IMR-90 (cell line): ENCODE measurements around the gene ABCB9. TPM values are rescaled to one million over a fixed set of nuclear protein-coding genes. Genes with fewer than 3 reads are reported as not detected.

Experiments
- ATAC-seq: fragments of 200-7000 bp; cut with Tn5 transposase; 2 replicates; pipeline ENCODE4 v1.9.1; 2020; ENCODE audit warnings: low read depth, mild to moderate bottlenecking, moderate library complexity
- BruUV-seq: library from RNA; stranded (reverse); fragments of 400-500 nt; replicated peaks from 2 replicates; lab custom pipeline; 2021; lab: Mats Ljungman, UMichigan
- CTCF ChIA-PET: fragments of 300-600 bp; formaldehyde crosslinking; extraction: SDS; loops from one replicate; lab custom pipeline; 2021; ENCODE audit warnings: antibody characterized with exemption; lab: Yijun Ruan, JAX
- POLR2A ChIA-PET: fragments of 300-600 bp; sonication (Branson Sonifier 250); formaldehyde crosslinking; loops from one replicate; lab custom pipeline; 2022; ENCODE audit warnings: antibody characterized with exemption; ENCODE audit not compliant: unreplicated experiment; lab: Charles Lee
- DNase-seq: peaks from one replicate; pipeline ENCODE4 v3.0.0; 2013
- H2AFZ ChIP-seq: replicated peaks from 2 replicates; pipeline ENCODE3; 2013; ENCODE audit warnings: low read length, mild to moderate bottlenecking; ENCODE audit not compliant: poor library complexity
- H2AK5ac ChIP-seq: 2 replicates; pipeline ENCODE4 v1.6.1; 2013; ENCODE audit warnings: low read depth, low read length, inconsistent platforms
- H2AK9ac ChIP-seq: replicated peaks from 2 replicates; pipeline ENCODE3; 2013; ENCODE audit warnings: mild to moderate bottlenecking, low read depth, low read length, moderate library complexity; ENCODE audit not compliant: poor library complexity
- H2BK120ac ChIP-seq: 2 replicates; pipeline ENCODE4 v1.6.1; 2013; ENCODE audit warnings: low read depth, low read length, inconsistent platforms
- H2BK15ac ChIP-seq: 3 replicates; pipeline ENCODE4 v1.6.1; 2013; ENCODE audit warnings: low read depth, low read length, inconsistent platforms
- H2BK20ac ChIP-seq: 2 replicates; pipeline ENCODE4 v1.6.1; 2013; ENCODE audit warnings: low read depth, mild to moderate bottlenecking, inconsistent platforms, low read length, moderate library complexity
- H2BK5ac ChIP-seq: 2 replicates; pipeline ENCODE4 v1.6.1; 2013; ENCODE audit warnings: mild to moderate bottlenecking, low read depth, low read length, inconsistent platforms; ENCODE audit not compliant: poor library complexity, severe bottlenecking
- H3K14ac ChIP-seq: replicated peaks from 2 replicates; pipeline ENCODE4 v1.6.1; 2013; ENCODE audit warnings: low read depth, low read length, inconsistent platforms
- H3K18ac ChIP-seq: 2 replicates; pipeline ENCODE4 v1.6.1; 2013; ENCODE audit warnings: low read depth, low read length, control low read depth
- H3K23ac ChIP-seq: 2 replicates; pipeline ENCODE4 v1.6.1; 2013; ENCODE audit warnings: low read depth, low read length, inconsistent platforms
- H3K27ac ChIP-seq: 2 replicates; pipeline ENCODE4 v1.5.1; 2013; ENCODE audit warnings: mild to moderate bottlenecking, control low read depth, low read length; ENCODE audit not compliant: insufficient read depth
- H3K27me3 ChIP-seq: 2 replicates; pipeline ENCODE4 v1.6.1; 2013; ENCODE audit warnings: low read length; ENCODE audit not compliant: control insufficient read depth, insufficient read depth
- H3K36me3 ChIP-seq: 2 replicates; pipeline ENCODE4 v1.6.1; 2013; ENCODE audit warnings: low read length, mixed read lengths; ENCODE audit not compliant: control insufficient read depth, insufficient read depth
- H3K4ac ChIP-seq: 2 replicates; pipeline ENCODE4 v1.6.1; 2013; ENCODE audit warnings: low read depth, low read length, inconsistent platforms
- H3K4me1 ChIP-seq: 2 replicates; pipeline ENCODE4 v1.6.1; 2013; ENCODE audit warnings: low read length, mixed read lengths; ENCODE audit not compliant: control insufficient read depth, insufficient read depth
- H3K4me2 ChIP-seq: 2 replicates; pipeline ENCODE4 v1.6.1; 2013; ENCODE audit warnings: low read depth, mild to moderate bottlenecking, control low read depth, low read length, moderate library complexity
- H3K4me3 ChIP-seq: 2 replicates; pipeline ENCODE4 v1.5.1; 2013; ENCODE audit warnings: low read depth, mild to moderate bottlenecking, control low read depth, low read length, moderate library complexity; ENCODE audit not compliant: insufficient read depth
- H3K56ac ChIP-seq: 2 replicates; pipeline ENCODE4 v1.6.1; 2013; ENCODE audit warnings: low read length, inconsistent platforms; ENCODE audit not compliant: insufficient read depth; ENCODE audit errors: extremely low read depth
- H3K79me1 ChIP-seq, 2 experiments: 2 replicates each; pipeline ENCODE4 v1.6.1; 2013; ENCODE audit warnings: low read length in 2 of 2, inconsistent platforms in 1 of 2, low read depth in 1 of 2
- H3K9ac ChIP-seq: 2 replicates; pipeline ENCODE4 v1.6.1; 2013; ENCODE audit warnings: low read depth, low read length, control low read depth
- H3K9me1 ChIP-seq: 2 replicates; pipeline ENCODE4 v1.6.1; 2013; ENCODE audit warnings: low read length, inconsistent platforms; ENCODE audit not compliant: insufficient read depth
- H3K9me3 ChIP-seq: 2 replicates; pipeline ENCODE4 v1.6.1; 2013; ENCODE audit warnings: low read length; ENCODE audit not compliant: control insufficient read depth, insufficient read depth
- H4K20me1 ChIP-seq: 2 replicates; pipeline ENCODE4 v1.6.1; 2013; ENCODE audit warnings: low read length, inconsistent platforms; ENCODE audit not compliant: insufficient read depth
- H4K5ac ChIP-seq: 2 replicates; pipeline ENCODE4 v1.6.1; 2013; ENCODE audit warnings: mild to moderate bottlenecking, low read depth, low read length, control low read depth
- H4K8ac ChIP-seq, 2 experiments: 2 replicates each; pipeline ENCODE4 v1.6.1; 2013; ENCODE audit warnings: low read depth in 2 of 2, low read length in 2 of 2, control low read depth in 1 of 2, inconsistent platforms in 1 of 2
- H4K91ac ChIP-seq: 2 replicates; pipeline ENCODE4 v1.6.1; 2013; ENCODE audit warnings: low read depth, low read length, inconsistent platforms; ENCODE audit not compliant: insufficient read depth
- BHLHE40 ChIP-seq: fragments of 150-350 bp; IDR thresholded peaks from 2 replicates; pipeline ENCODE4 v1.6.1; 2016; ENCODE audit warnings: mild to moderate bottlenecking, low read depth, low read length
- CEBPB ChIP-seq: IDR thresholded peaks from 2 replicates; pipeline ENCODE4 v1.6.1; 2012; ENCODE audit warnings: low read depth, low read length, improper control_type of control experiment
- CHD1 ChIP-seq: IDR thresholded peaks from 2 replicates; pipeline ENCODE4 v1.6.1; 2012; ENCODE audit warnings: low read depth, low read length, improper control_type of control experiment
- FOS ChIP-seq: fragments of 150-350 bp; IDR thresholded peaks from 2 replicates; pipeline ENCODE4 v1.6.1; 2016; ENCODE audit warnings: low read depth, low read length
- MAFK ChIP-seq: IDR thresholded peaks from 2 replicates; pipeline ENCODE4 v1.6.1; 2012; ENCODE audit warnings: low read depth, low read length, improper control_type of control experiment
- MAZ ChIP-seq: IDR thresholded peaks from 2 replicates; pipeline ENCODE4 v1.6.1; 2012; ENCODE audit warnings: low read depth, mild to moderate bottlenecking, low read length, improper control_type of control experiment, moderate library complexity, borderline replicate concordance
- MXI1 ChIP-seq: IDR thresholded peaks from 2 replicates; pipeline ENCODE4 v1.6.1; 2012; ENCODE audit warnings: low read depth, mild to moderate bottlenecking, low read length, moderate library complexity, borderline replicate concordance
- NFE2L2 ChIP-seq: fragments of 150-350 bp; IDR thresholded peaks from 2 replicates; pipeline ENCODE4 v1.6.1; 2016; ENCODE audit warnings: low read depth, mild to moderate bottlenecking, low read length
- POLR2A ChIP-seq: IDR thresholded peaks from 2 replicates; pipeline ENCODE4 v1.6.1; 2012; ENCODE audit warnings: mild to moderate bottlenecking, low read depth, low read length
- RAD21 ChIP-seq: IDR thresholded peaks from 2 replicates; pipeline ENCODE4 v1.6.1; 2012; ENCODE audit warnings: low read length, improper control_type of control experiment
- RCOR1 ChIP-seq: IDR thresholded peaks from 2 replicates; pipeline ENCODE4 v1.6.1; 2012; ENCODE audit warnings: mild to moderate bottlenecking, low read length, improper control_type of control experiment; ENCODE audit not compliant: insufficient replicate concordance
- RFX5 ChIP-seq: IDR thresholded peaks from 2 replicates; pipeline ENCODE4 v1.8.0; 2012; ENCODE audit warnings: low read depth, mild to moderate bottlenecking, low read length, moderate library complexity
- SMC3 ChIP-seq: fragments of 150-350 bp; IDR thresholded peaks from 2 replicates; pipeline ENCODE4 v1.6.1; 2016; ENCODE audit warnings: low read depth, mild to moderate bottlenecking, antibody characterized with exemption, low read length, moderate library complexity
- WGBS, 2 experiments: methylation state at CpG; one replicate each; pipeline versions ENCODE4 v1.1.5 to v1.1.7; 2013; ENCODE audit warnings: missing lambda C conversion rate in 2 of 2; ENCODE audit not compliant: insufficient read length in 1 of 2; ENCODE audit errors: extremely low coverage in 2 of 2; 5-methylcytosine and 5-hydroxymethylcytosine counted together
- dilution Hi-C: fragments of 300-500 bp; cut with HindIII; formaldehyde crosslinking; loops from one replicate; pipeline ENCODE4 v1.14.3; 2018; ENCODE audit warnings: low sequenced_read_pairs; ENCODE audit not compliant: unreplicated experiment
- in situ Hi-C: fragments of 300-500 bp; cut with MboI; formaldehyde crosslinking; loops from 3 replicates; pipeline ENCODE4 v1.14.3; 2019; ENCODE audit warnings: low sequenced_read_pairs, inconsistent platforms, mixed read lengths
- intact Hi-C: fragments of 100-400 bp; cut with micrococcal nuclease; formaldehyde crosslinking; loops from 2 replicates; pipeline ENCODE4 v1.10.0; 2022
- polyA plus RNA-seq, 3 experiments: library from polyadenylated mRNA; depleted of rRNA; stranded (reverse); fragments of >200 nt; gene quantifications; 2 replicates each; pipeline ENCODE4 v1.2.3, GENCODE V29; 2012; ENCODE audit warnings: low replicate concordance in 1 of 3
- total RNA-seq: library from RNA; depleted of rRNA; stranded (reverse); fragments of >200 nt; gene quantifications from 2 replicates; pipeline ENCODE4 v1.2.3, GENCODE V29; 2012
- TF ChIP-seq, protein P1 (sequence below): conservative IDR thresholded peaks from 2 replicates; pipeline ENCODE4 v1.5.1; 2012; ENCODE audit warnings: mild to moderate bottlenecking, low read depth, low read length, improper control_type of control experiment
- TF ChIP-seq, protein P2 (sequence below): fragments of 150-350 bp; IDR thresholded peaks from 2 replicates; pipeline ENCODE4 v1.6.1; 2017; ENCODE audit warnings: mild to moderate bottlenecking, antibody characterized with exemption, low read length, low read depth
- TF ChIP-seq, protein P3 (sequence below): fragments of 150-350 bp; IDR thresholded peaks from 2 replicates; pipeline ENCODE4 v1.6.1; 2016; ENCODE audit warnings: low read depth, mild to moderate bottlenecking, low read length, moderate library complexity, borderline replicate concordance

The ABCB9 gene
- total and polyA plus RNA-seq, 2 of the 4 experiments (the other 2 are of a cell fraction) = 5.6 to 8.3 TPM

DNA sequence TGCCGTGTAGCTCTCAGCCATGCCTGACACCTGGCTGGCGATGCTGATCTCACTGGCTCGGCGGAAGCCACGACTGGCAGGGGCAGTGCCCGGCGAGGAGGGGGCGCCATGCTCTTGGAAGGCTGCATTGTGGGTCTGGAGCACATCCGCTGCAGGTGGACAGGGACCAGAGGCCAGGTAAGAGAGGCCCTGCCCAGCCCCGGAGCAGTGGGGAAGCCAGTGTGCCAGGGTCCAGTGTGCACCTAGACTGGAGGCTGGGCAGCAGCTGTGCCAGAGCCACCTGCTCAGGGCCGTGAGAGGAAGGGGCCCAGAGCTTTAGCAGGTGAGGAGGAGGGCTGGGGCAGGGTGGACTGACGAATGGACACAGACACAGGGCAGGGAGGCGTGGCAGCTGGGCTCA, 24.3 kb upstream of the ABCB9 start:
- Histone ChIP-seq H4K20me1 (no peaks in the 10 kb centered on the region; the same call in 1 of the 2 replicates), H3K4ac (no peak overlapping the region), H3K23ac (no peak overlapping the region), H3K79me1 (no peaks in the 10 kb centered on the region), H3K9ac (no peak overlapping the region), H2BK20ac (no peak overlapping the region), H3K4me2 (no peak overlapping the region), H2AK5ac (no peak overlapping the region), H2BK120ac (no peak overlapping the region), H4K91ac (no peak overlapping the region), H3K14ac (no peak overlapping the region), H3K4me3 (no peak overlapping the region), H3K18ac (no peak overlapping the region), H2AFZ (no peak overlapping the region), H3K9me1 (peaks cover 6% of the 10 kb centered on the region; the same call in 1 of the 2 replicates), H4K8ac (no peak overlapping the region), H2BK15ac (no peak overlapping the region), H4K5ac (no peak overlapping the region), H3K27ac (no peak overlapping the region), H3K9me3 (no peaks in the 10 kb centered on the region), H2BK5ac (no peak overlapping the region), H3K36me3 (peaks cover 40% of the 10 kb centered on the region; the same call in 1 of the 2 replicates), H2AK9ac (no peak overlapping the region), H3K4me1 (no peaks in the 10 kb centered on the region), H3K27me3 (no peaks in the 10 kb centered on the region), H3K56ac (no peak overlapping the region)
- POLR2A ChIA-PET = no interaction called here
- CTCF ChIA-PET = no interaction called here
- TF ChIP-seq FOS (no peak), BHLHE40 (no peak), POLR2A (no peak), MAFK (no peak), RAD21 (no peak), NFE2L2 (no peak), MXI1 (no peak), RFX5 (no peak), CEBPB (no peak), MAZ (no peak), CHD1 (no peak), SMC3 (no peak), RCOR1 (no peak)
- TF ChIP-seq, protein P1, sequence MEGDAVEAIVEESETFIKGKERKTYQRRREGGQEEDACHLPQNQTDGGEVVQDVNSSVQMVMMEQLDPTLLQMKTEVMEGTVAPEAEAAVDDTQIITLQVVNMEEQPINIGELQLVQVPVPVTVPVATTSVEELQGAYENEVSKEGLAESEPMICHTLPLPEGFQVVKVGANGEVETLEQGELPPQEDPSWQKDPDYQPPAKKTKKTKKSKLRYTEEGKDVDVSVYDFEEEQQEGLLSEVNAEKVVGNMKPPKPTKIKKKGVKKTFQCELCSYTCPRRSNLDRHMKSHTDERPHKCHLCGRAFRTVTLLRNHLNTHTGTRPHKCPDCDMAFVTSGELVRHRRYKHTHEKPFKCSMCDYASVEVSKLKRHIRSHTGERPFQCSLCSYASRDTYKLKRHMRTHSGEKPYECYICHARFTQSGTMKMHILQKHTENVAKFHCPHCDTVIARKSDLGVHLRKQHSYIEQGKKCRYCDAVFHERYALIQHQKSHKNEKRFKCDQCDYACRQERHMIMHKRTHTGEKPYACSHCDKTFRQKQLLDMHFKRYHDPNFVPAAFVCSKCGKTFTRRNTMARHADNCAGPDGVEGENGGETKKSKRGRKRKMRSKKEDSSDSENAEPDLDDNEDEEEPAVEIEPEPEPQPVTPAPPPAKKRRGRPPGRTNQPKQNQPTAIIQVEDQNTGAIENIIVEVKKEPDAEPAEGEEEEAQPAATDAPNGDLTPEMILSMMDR = no peak
- TF ChIP-seq, protein P2, sequence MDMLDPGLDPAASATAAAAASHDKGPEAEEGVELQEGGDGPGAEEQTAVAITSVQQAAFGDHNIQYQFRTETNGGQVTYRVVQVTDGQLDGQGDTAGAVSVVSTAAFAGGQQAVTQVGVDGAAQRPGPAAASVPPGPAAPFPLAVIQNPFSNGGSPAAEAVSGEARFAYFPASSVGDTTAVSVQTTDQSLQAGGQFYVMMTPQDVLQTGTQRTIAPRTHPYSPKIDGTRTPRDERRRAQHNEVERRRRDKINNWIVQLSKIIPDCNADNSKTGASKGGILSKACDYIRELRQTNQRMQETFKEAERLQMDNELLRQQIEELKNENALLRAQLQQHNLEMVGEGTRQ = no peak
- TF ChIP-seq, protein P3, sequence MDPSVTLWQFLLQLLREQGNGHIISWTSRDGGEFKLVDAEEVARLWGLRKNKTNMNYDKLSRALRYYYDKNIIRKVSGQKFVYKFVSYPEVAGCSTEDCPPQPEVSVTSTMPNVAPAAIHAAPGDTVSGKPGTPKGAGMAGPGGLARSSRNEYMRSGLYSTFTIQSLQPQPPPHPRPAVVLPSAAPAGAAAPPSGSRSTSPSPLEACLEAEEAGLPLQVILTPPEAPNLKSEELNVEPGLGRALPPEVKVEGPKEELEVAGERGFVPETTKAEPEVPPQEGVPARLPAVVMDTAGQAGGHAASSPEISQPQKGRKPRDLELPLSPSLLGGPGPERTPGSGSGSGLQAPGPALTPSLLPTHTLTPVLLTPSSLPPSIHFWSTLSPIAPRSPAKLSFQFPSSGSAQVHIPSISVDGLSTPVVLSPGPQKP = no peak
- BruUV-seq = no TSS peak
- intact Hi-C loops (no loop called here), in situ Hi-C loops (no loop called here), dilution Hi-C loops (loop anchor here (25.0 kb wide), 1 partner anchor 247 kb away; the partner anchor contains the start of genes MPHOSPH9 and MTRFR)
- DNase-seq (no peak), ATAC-seq (no peak)
- 93% methylated on average over 9 of the region's 13 CpGs; no CpG with 5 or more reads in 1 of the 2 experiments for WGBS, 2 experiments
